Tongue (tissue), 2 donors: ENCODE results near the gene PHTF1. TPM values are rescaled to one million over a fixed set of nuclear protein-coding genes. Genes with fewer than 3 reads are reported as not detected.

Experiments
- DNase-seq: peaks from one replicate; pipeline ENCODE4 v3.0.0-alpha.2; 2015
- total RNA-seq: library from RNA; depleted of rRNA; stranded (reverse); fragments of >200 nt; gene quantifications from one replicate; pipeline ENCODE4 v1.2.3, GENCODE V29; 2014

Gene PHTF1
- total RNA-seq, result 12.9 TPM

- DNase-seq, result peak; percentile 79
Observed at GRCh38 chr1:113759333-113760101, at the start of gene PHTF1. Gene PHTF1 (minus strand): TSS chr1:113759486. CDS start chr1:113758703, 783 bp downstream.

- DNase-seq, result no peak
Observed at GRCh38 chr1:113808450-113809195, 49.3 kb upstream of the PHTF1 start.

GRCh38 chr1:113805639-113806038 lies 46.4 kb upstream of the PHTF1 start:
- DNase-seq, result no peak

GRCh38 chr1:113805256-113805531 lies 45.9 kb upstream of the PHTF1 start:
- no peak for DNase-seq

GRCh38 chr1:113804421-113805255 lies 45.4 kb upstream of the PHTF1 start:
- no peak for DNase-seq

- DNase-seq, result no peak
Observed at GRCh38 chr1:113802367-113803007, 43.2 kb upstream of the PHTF1 start.

- no peak for DNase-seq
Observed at GRCh38 chr1:113800487-113800886, 41.2 kb upstream of the PHTF1 start.

- DNase-seq, result no peak
Observed at GRCh38 chr1:113797472-113797871, 38.2 kb upstream of the PHTF1 start.

GRCh38 chr1:113793878-113794834 lies 34.9 kb upstream of the PHTF1 start:
- DNase-seq, result peak; percentile 20

GRCh38 chr1:113792986-113793385 lies 33.7 kb upstream of the PHTF1 start:
- no peak for DNase-seq

- no peak for DNase-seq
Observed at GRCh38 chr1:113792471-113792870, 33.2 kb upstream of the PHTF1 start.

- DNase-seq, result no peak
Observed at GRCh38 chr1:113788802-113789201, 29.5 kb upstream of the PHTF1 start.

GRCh38 chr1:113787663-113788062 lies 28.4 kb upstream of the PHTF1 start:
- no peak for DNase-seq

GRCh38 chr1:113786069-113786468 lies 26.8 kb upstream of the PHTF1 start:
- no peak for DNase-seq

GRCh38 chr1:113784104-113784779 lies 25.0 kb upstream of the PHTF1 start:
- DNase-seq, result no peak

- DNase-seq, result peak; percentile 50
Observed at GRCh38 chr1:113783254-113784103, 24.2 kb upstream of the PHTF1 start.

GRCh38 chr1:113782406-113782805 lies 23.1 kb upstream of the PHTF1 start:
- peak; percentile 27 for DNase-seq

GRCh38 chr1:113780374-113781146 lies 21.3 kb upstream of the PHTF1 start:
- DNase-seq, result no peak

GRCh38 chr1:113779542-113779941 lies 20.3 kb upstream of the PHTF1 start:
- no peak for DNase-seq
